B cell (primary cell): Measurements from ENCODE around the gene CTNNA3. TPM values are rescaled to one million over a fixed set of nuclear protein-coding genes. Genes with fewer than 3 reads are reported as not detected.

Experiments
- ATAC-seq: fragments of 200-7000 bp; cut with Tn5 transposase; one replicate; pipeline ENCODE4 v1.10.0; 2021; ENCODE audit warnings: low read depth, mild to moderate bottlenecking, moderate number of reproducible peaks, moderate library complexity
- CTCF ChIA-PET: fragments of 350-600 bp; sonication (Branson Sonifier 250); formaldehyde crosslinking; loops from one replicate; lab custom pipeline; 2021; ENCODE audit warnings: antibody characterized with exemption, inconsistent platforms; lab: Charles Lee
- POLR2A ChIA-PET: fragments of 350-600 bp; sonication (Branson Sonifier 250); formaldehyde crosslinking; loops from one replicate; lab custom pipeline; 2021; ENCODE audit warnings: antibody characterized with exemption; lab: Charles Lee
- DNase-seq: peaks from one replicate; pipeline ENCODE4 v3.0.0; 2013
- H2AFZ ChIP-seq: 2 replicates; pipeline ENCODE4 v1.6.1; 2012; ENCODE audit warnings: mild to moderate bottlenecking, low read depth, low read length; ENCODE audit not compliant: insufficient read depth, poor library complexity, severe bottlenecking
- H3K27ac ChIP-seq, 2 donors: 1 replicate in 1 of 2; 2 replicates in 1 of 2; pipeline ENCODE4 v1.5.1; 2012 to 2013; ENCODE audit warnings: low read length in 2 of 2, mild to moderate bottlenecking in 2 of 2, moderate library complexity in 1 of 2
- H3K27me3 ChIP-seq, 4 experiments: fragments of 200-600 bp in 1 of 4; sonication (generic) in 1 of 4; replicated peaks in 1 of 4; 1 replicate in 2 of 4; 2 replicates in 2 of 4; pipeline versions ENCODE4 v1.6.1 to v1.7.0; 2013 to 2016; ENCODE audit warnings: low read length in 3 of 4, mild to moderate bottlenecking in 2 of 4, mixed read lengths in 1 of 4, moderate library complexity in 1 of 4; ENCODE audit not compliant: insufficient read depth in 4 of 4, control insufficient read depth in 3 of 4; ENCODE audit errors: control extremely low read depth in 1 of 4
- H3K36me3 ChIP-seq, 2 experiments: replicated peaks in 1 of 2; 1 replicate in 1 of 2; 2 replicates in 1 of 2; pipeline versions ENCODE4 v1.6.1 to v1.7.1; 2013; ENCODE audit warnings: low read length in 1 of 2; ENCODE audit not compliant: insufficient read depth in 2 of 2, control insufficient read depth in 1 of 2; ENCODE audit errors: control extremely low read depth in 1 of 2, extremely low read depth in 1 of 2
- H3K4me1 ChIP-seq, 2 donors: fragments of 200-600 bp in 1 of 2; sonication (generic) in 1 of 2; 1 replicate in 1 of 2; 2 replicates in 1 of 2; pipeline versions ENCODE4 v1.5.1 to v1.6.1; 2013 to 2017; ENCODE audit warnings: low read length in 2 of 2; ENCODE audit not compliant: control insufficient read depth in 2 of 2, insufficient read depth in 2 of 2
- H3K4me2 ChIP-seq: replicated peaks from 2 replicates; pipeline ENCODE3; 2012; ENCODE audit warnings: mild to moderate bottlenecking, low read depth, low read length; ENCODE audit not compliant: poor library complexity, severe bottlenecking
- H3K4me3 ChIP-seq, 5 experiments: fragments of 200-600 bp in 1 of 5; sonication (generic) in 1 of 5; 1 replicate in 3 of 5; 2 replicates in 2 of 5; pipeline versions ENCODE4 v1.5.1 to v1.7.0; 2011 to 2016; ENCODE audit warnings: low read length in 4 of 5, mild to moderate bottlenecking in 4 of 5, low read depth in 2 of 5, control low read depth in 1 of 5, moderate library complexity in 1 of 5; ENCODE audit not compliant: insufficient read depth in 1 of 5; ENCODE audit errors: control extremely low read depth in 1 of 5, extremely low read depth in 1 of 5
- H3K79me2 ChIP-seq: fragments of 200-600 bp; sonication (generic); one replicate; pipeline ENCODE4 v1.6.0; 2016; ENCODE audit warnings: low read length; ENCODE audit not compliant: control insufficient read depth, insufficient read depth
- H3K9ac ChIP-seq: fragments of 200-600 bp; sonication (generic); 2 replicates; pipeline ENCODE4 v1.6.1; 2017; ENCODE audit warnings: mild to moderate bottlenecking, low read length, moderate library complexity
- H3K9me3 ChIP-seq, 3 donors: one replicate each; pipeline versions ENCODE4 v1.6.1 to v1.7.1; 2013; ENCODE audit warnings: low read length in 2 of 3; ENCODE audit not compliant: control insufficient read depth in 2 of 3, insufficient read depth in 1 of 3; ENCODE audit errors: control extremely low read depth in 1 of 3
- H4K20me1 ChIP-seq: 2 replicates; pipeline ENCODE4 v1.6.0; 2012; ENCODE audit warnings: mild to moderate bottlenecking, low read length; ENCODE audit not compliant: insufficient read depth, control insufficient read depth, poor library complexity, severe bottlenecking
- H3K27ac Mint-ChIP-seq: one replicate; pipeline ENCODE4 v1.8.0; 2021; ENCODE audit warnings: mixed read lengths
- H3K27me3 Mint-ChIP-seq: one replicate; pipeline ENCODE4 v1.8.0; 2021; ENCODE audit warnings: mixed read lengths
- H3K4me1 Mint-ChIP-seq: one replicate; pipeline ENCODE4 v1.8.0; 2021; ENCODE audit warnings: mixed read lengths
- H3K4me3 Mint-ChIP-seq: one replicate; pipeline ENCODE4 v1.8.0; 2021; ENCODE audit warnings: mixed read lengths
- H3K9me3 Mint-ChIP-seq: one replicate; pipeline ENCODE4 v1.8.0; 2022; ENCODE audit warnings: mixed read lengths; ENCODE audit not compliant: insufficient read depth
- CTCF ChIP-seq: fragments of 200-600 bp; IDR thresholded peaks from one replicate; pipeline ENCODE4 v1.8.0; 2022; ENCODE audit warnings: antibody characterized with exemption, mild to moderate bottlenecking
- EZH2 ChIP-seq: IDR thresholded peaks from 2 replicates; pipeline ENCODE4 v1.6.1; 2012; ENCODE audit warnings: borderline replicate concordance, low read depth, mild to moderate bottlenecking, moderate library complexity, low read length; ENCODE audit not compliant: insufficient read depth, poor library complexity, severe bottlenecking
- WGBS: methylation state at CpG from one replicate; pipeline ENCODE4 v1.1.5; 2013; ENCODE audit warnings: missing lambda C conversion rate; ENCODE audit not compliant: insufficient coverage; 5-methylcytosine and 5-hydroxymethylcytosine counted together
- intact Hi-C: fragments of 100-400 bp; cut with micrococcal nuclease; formaldehyde crosslinking; loops from one replicate; pipeline ENCODE4 v1.10.0; 2022
- polyA plus RNA-seq: library from polyadenylated mRNA; depleted of rRNA; stranded (reverse); fragments of >200 nt; gene quantifications from 2 replicates; pipeline ENCODE4 v1.2.3, GENCODE V29; 2012
- total RNA-seq, 2 donors: library from RNA; stranded (reverse); fragments of 120-200 nt in 1 of 2; gene quantifications; 1 replicate in 1 of 2; 2 replicates in 1 of 2; pipeline versions ENCODE4 v1.2.3 to v1.2.4, GENCODE V29; 2013 to 2022

CTNNA3 gene
- total and polyA plus RNA-seq, 2 donors (not counting 1 experiment from before 2014, with no cell fraction given), result 0.01 TPM; not detected in 1

- Mint-ChIP-seq H3K9me3 (no peaks in the 10 kb centered on the region), H3K27ac (no peak overlapping the region), H3K4me3 (no peak overlapping the region), H3K4me1 (no peaks in the 10 kb centered on the region), H3K27me3 (no peaks in the 10 kb centered on the region)
- no peak for DNase-seq
- intact Hi-C loops, result no loop called here
- Histone ChIP-seq H3K9ac (no peak overlapping the region), H3K79me2 (no peaks in the 10 kb centered on the region), H2AFZ (no peak overlapping the region), H3K9me3 (no peaks in the 10 kb centered on the region), H3K27ac (no peak overlapping the region), H3K4me2 (no peak overlapping the region), H3K4me1 (no peaks in the 10 kb centered on the region), H3K27me3 (peaks cover 0 to 4% (median 0%) of the 10 kb centered on the region in 4 experiments), H4K20me1 (no peaks in the 10 kb centered on the region), H3K4me3 (no peak overlapping the region), H3K36me3 (no peaks in the 10 kb centered on the region)
- CTCF ChIA-PET, result interaction anchor here (1.2 kb wide), 1 partner anchor 9 kb away, joined by 3 read pairs; the partner anchor contains the start of gene LRRTM3
- POLR2A ChIA-PET, result no interaction called here
- ATAC-seq, result no peak
- TF ChIP-seq CTCF (no peak), EZH2 (no peak)
Measured at GRCh38 chr10:66934711-66935110, 761.3 kb downstream of the CTNNA3 start.

GRCh38 chr10:66931949-66932343, 764.0 kb downstream of the CTNNA3 start:
- Histone ChIP-seq H3K27ac (no peak overlapping the region), H3K27me3 (peaks cover 0 to 18% (median 10%) of the 10 kb centered on the region in 4 experiments), H3K4me1 (no peaks in the 10 kb centered on the region), H2AFZ (no peak overlapping the region), H3K79me2 (no peaks in the 10 kb centered on the region), H3K9me3 (no peaks in the 10 kb centered on the region), H3K9ac (no peak overlapping the region), H3K4me2 (no peak overlapping the region), H3K4me3 (no peak overlapping the region), H4K20me1 (no peaks in the 10 kb centered on the region), H3K36me3 (no peaks in the 10 kb centered on the region)
- no peaks in the 10 kb centered on the region for H3K4me1 Mint-ChIP-seq
- H3K9me3 Mint-ChIP-seq, result no peaks in the 10 kb centered on the region
- H3K4me3 Mint-ChIP-seq, result no peak overlapping the region
- CTCF ChIA-PET, result interaction anchor here (1.0 to 1.1 kb wide), 2 partner anchors 73 to 848 kb away, joined by 3 read pairs; no protein-coding TSS in a partner anchor
- peaks cover 19% of the 10 kb centered on the region for H3K27me3 Mint-ChIP-seq
- ATAC-seq (no peak), DNase-seq (no peak)
- no peak overlapping the region for H3K27ac Mint-ChIP-seq
- intact Hi-C loops, result no loop called here
- 80% methylated on average over 1 of the region's 3 CpGs for WGBS
- POLR2A ChIA-PET, result no interaction called here
- TF ChIP-seq CTCF, result no peak
- TF ChIP-seq EZH2, result no peak
